NCI-H2081 treated with DMSO at 0.1 percent for 48 hours (cell line): Measurements from ENCODE around the gene NPW.

Source experiments
- DNase-seq: peaks from one replicate; lab custom pipeline; 2025; lab: John Stamatoyannopoulos, UW

Gene NPW

DNA sequence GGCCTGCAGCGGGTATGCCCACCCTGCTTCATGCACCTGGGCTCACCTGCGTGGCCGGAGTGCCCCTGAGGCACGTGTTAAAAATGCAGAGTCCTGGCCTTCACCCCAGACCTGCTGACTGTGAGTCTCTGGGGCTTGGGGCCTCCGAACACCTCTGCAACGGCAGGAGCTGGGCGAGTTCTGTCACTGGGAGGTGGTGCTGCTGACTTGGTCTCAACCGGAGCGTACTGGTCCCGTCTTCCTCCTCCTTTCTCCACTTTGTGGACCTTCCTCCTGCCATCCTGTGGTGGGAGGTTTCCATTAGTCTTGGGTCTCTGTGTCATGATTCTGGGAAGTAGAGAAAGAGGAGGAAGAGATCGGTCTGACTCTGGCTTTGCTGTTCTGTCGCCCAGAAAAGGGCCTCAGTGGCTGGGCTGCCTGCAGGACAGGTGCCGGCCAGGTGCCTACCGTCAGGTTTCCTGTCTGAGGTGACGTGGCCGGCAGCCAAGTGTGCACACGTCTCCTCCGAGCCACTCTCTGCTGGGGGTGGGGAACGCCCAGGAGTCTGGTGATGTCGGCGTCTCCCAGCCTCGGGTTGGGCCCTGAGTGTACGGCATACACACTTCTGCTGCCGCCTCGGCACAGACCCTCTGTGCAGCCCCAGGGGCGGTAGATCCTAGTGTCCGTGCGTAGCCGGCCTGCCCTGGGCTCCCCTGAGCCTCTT, 35.1 kb downstream of the NPW start:
- DNase-seq: no peak

GRCh38 chr16:2056077-2056476, 36.5 kb downstream of the NPW start:
- no peak for DNase-seq

DNA sequence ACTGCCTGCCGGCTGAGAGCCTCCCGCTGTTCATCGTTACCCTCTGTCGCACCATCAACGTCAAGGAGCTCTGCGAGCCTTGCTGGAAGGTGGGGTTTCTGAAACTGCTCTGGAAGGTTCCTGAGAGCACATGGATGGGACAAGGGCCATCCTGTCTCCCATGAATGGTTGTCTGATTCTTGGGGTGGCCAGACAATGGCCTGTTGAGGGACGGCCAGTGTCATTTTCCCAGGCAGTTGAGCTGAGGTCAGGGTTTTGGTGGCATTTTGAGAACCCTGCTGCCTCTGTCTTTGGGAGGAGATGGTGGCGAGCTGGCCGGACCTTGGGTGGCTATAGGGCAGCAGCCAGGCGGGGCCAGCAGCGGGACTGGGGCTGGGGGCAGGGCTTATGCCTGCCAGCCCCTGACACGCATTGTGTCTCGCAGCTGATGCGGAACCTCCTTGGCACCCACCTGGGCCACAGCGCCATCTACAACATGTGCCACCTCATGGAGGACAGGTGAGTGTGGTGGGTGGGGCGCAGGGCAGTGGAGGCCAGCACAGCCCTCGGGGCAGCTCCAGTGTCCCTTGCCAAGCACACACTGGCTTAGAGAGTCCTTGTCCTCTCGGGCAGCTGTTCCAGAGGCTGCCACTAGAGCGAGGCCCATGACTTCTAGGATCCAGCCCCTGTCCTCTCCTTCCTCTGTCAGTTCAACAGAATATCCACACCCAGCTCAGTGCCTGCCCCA, 37.3 kb downstream of the NPW start:
- DNase-seq: no peak

GRCh38 chr16:2057438-2057837, 37.9 kb downstream of the NPW start:
- no peak for DNase-seq

DNA sequence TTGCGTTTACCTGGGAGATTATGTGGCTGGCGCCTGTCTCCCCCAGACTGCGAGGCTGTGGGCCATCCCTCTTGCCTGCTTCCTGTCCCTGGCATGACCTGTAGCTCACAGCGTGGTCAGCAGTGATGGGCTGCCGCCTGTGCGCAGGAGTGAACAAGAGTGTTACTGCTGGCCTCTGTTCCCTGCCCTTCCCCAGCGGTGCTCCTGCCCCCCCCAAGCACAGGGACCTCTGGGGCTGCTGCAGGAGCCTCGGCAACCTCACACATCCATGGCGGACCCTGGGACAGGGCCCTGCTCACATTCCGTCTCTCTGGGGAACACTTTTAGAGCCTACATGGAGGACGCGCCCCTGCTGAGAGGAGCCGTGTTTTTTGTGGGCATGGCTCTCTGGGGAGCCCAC, 38.8 kb downstream of the NPW start:
- DNase-seq: no peak

DNA sequence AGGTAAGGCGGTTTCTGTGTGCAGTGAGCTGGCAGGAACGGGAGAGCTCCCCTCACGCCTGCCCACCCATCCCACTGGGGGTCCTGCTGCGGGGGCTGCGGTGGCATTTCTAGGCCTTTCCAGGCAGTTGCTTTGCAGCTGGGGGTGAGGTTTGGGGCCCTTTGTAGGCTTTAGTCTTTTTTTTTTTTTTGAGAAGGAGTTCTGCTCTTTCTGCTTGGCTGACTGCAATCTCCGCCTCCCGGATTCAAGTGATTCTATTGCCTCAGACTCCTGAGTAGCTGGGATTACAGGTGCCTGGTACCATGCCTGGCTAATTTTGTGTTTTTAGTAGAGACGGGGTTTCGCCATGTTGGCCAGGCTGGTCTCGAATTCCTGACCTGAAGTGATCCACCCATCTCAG, 39.3 kb downstream of the NPW start:
- no peak for DNase-seq

DNA sequence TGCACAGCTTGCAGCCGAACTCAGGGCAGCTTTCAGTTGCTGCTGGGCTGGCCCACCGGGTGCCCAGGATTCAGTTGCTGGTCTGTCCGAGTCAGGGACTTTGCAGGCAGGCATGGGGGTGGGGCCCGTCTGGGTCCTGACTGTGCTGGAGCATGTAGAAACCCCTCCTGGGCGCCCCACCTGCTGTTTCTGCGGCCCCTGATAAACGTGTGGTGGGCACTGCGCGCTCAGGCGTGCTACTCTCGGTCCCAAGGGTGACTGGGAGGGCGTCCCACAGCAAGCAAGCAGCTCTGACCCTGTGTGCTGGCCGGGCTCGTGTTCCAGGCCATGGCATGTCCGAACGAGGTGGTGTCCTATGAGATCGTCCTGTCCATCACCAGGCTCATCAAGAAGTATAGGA, 40.8 kb downstream of the NPW start:
- DNase-seq: no peak

DNA sequence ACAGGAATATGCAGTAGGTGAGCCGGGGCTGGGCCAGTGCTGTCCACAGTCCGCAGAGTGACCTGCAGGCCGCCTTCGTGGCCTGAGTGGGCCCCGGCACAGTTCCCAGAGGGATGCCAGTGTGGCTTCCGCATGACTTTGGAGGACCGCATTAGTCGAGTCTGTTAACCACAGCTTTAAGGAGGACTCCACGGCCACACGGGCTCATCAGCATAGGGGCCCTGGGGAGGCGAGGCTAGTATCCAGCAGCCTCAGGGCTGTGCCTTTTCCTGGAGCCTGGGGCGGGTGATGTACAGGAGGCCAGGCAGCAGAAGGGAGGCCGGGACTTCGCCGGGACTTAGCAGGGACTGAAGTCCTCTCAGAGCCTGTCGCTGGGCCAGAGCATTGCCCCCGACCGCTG, 41.4 kb downstream of the NPW start:
- DNase-seq: no peak

- no peak for DNase-seq
Observed at GRCh38 chr16:2061526-2061925, 41.9 kb downstream of the NPW start.

GRCh38 chr16:2062801-2063200, 43.2 kb downstream of the NPW start:
- DNase-seq: no peak

DNA sequence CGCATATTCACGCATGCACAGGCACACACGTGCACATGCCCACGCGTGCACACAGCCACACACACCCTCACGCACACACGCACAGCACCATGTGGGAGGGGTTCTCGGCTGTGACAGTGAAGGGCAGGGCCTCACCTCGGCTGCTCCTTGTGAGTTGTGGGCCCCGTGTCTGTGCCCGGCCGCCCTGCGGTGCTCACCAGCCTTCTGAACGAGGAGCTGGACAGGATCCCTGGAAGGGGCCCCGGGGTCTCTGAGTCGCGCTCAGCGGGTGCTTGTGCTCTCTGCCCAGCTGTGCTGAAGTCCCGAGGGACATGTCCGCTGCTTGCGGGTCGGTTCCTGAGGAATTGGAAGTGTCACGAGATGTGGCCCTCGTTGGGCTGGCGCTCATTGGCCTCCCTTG, 44.3 kb downstream of the NPW start:
- no peak for DNase-seq

GRCh38 chr16:2064368-2064945, 44.9 kb downstream of the NPW start:
- DNase-seq: no peak

- DNase-seq: no peak
Observed at GRCh38 chr16:2066139-2066538, 46.6 kb downstream of the NPW start.
